Caki2 (cell line): Measurements from ENCODE around the gene HOXC11. TPM values are rescaled to one million over a fixed set of nuclear protein-coding genes. Genes with fewer than 3 reads are reported as not detected.
A peak's percentile ranks its signal among the peaks of the same experiment; 100 is the strongest.

Experiments
- DNase-seq: peaks from one replicate; pipeline ENCODE4 v3.0.0-alpha.2; 2015; ENCODE audit warnings: low read depth
- in situ Hi-C: cut with HindIII; loops from 2 replicates; pipeline ENCODE4 v1.10.0; 2016; ENCODE audit warnings: low sequenced_read_pairs, low pct_unique_long_range_greater_than_20kb, mixed read lengths
- total RNA-seq: library from RNA; depleted of rRNA; stranded (reverse); fragments of >200 nt; shearing (Covaris generic); gene quantifications from 2 replicates; pipeline ENCODE4 v1.2.3, GENCODE V29; 2014; ENCODE audit warnings: low replicate concordance; rRNA removed

The HOXC11 gene
- total RNA-seq: not detected in 2 replicates

DNA sequence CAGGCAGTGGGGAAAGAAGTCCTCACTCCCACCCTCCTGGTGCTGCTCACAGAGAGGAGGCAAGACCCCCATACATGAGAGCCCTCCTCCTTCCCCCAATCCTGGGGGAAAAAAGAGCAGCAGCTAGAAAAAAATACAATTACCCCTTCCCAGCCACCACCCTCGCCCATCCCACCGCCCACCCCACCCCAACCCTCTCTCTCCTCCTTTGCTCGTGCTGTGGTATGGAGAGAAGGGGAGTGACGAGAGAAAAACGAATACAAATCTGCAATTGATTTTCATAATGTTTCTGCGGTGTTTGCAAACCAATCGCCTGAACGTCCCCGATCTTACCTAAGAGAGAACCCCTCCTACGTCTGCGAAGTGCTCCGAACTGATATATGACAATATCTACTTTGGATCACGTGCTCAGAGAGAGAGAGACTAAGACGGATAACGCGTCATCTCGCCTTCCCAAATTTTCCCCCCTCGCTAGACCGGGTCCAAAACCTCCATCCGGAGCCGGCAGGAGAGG lies at the start of gene HOXC11:
HOXC11 (plus strand) TSS at position 405 of the 514 bp plus-strand sequence. CDS start 116 bp downstream, outside the sequence.
- in situ Hi-C loops: no loop called here
- no peak for DNase-seq

DNA sequence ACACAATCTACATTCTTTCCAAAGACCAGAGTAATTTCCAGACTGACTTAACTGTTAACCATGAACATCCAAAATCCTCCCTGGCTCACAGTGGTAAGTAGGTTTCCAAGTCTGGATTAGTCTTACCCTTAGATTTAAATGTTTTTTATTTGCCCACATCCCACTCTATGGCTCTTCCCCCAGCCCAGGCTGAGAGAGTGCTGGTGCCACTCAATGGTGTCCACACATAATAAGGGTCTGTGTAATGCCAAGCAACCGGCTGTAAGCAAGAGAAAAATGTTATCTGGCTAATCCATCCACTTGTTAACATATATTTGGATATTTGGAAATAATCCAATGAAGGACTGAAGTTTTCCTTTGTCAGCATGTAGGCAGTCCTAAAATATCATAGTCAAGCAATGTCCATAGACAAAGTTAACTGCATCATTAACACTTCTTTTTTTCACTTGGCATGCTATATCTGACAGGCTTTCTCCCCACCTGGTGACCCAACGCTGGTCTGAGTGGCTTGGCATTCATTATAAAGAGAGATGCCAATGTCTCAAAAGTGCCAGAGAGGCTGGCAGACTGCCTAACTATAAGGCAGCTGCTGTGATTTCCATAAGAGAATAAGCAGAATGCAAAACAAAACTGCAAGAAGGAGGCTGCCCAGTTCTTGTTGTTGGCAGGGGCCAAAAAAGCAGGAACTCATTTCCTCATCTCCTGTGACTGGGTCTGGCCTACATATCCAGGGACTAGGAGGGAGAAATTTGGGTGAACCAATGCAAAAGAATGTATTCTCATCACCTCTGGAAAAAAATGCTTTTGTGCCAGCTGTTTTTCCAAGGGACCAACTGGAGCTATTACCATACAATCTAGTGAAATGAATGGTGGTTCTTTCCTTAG lies 48.2 kb upstream of the HOXC11 start:
- DNase-seq: no peak
- in situ Hi-C loops: no loop called here

GRCh38 chr12:53927220-53928029 lies 45.5 kb upstream of the HOXC11 start:
- in situ Hi-C loops: no loop called here
- no peak for DNase-seq

DNA sequence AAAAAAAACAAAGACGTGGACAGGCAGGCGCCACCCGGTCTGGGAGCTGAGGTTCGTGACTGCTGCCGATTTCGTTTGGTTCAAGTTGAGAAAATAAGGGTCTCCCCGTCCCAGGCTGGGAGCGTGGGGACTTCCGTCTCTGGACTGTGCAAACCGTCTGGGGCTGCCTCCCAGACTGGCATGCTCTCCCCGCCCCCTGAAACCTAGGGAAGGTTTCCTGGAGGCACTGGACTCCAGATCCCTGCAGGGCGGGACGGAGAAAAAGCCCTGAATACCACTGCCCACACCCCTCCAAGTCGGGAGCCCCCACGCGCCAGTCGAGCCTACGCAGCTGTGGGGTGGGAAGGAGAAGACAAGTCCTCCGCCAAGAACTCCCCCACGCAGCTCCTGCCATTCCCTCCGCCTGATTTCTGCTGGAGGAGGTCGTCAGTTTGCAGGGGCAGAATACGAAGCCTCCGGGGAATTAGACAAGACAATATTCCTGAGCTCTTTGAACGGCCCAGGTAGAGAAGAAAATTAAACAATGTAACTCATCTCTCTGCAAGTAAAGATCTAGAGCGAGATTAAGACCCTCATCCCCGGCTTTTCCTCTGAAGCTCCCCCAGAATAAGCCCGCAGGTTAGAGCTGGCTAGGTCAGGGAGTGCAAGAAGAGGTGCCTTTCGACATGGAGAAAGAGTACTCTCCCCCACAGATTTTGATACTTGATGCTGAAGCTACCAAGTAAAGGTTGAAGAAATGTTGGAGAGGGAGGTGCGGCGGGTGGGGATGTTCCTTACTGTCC lies 44.7 kb upstream of the HOXC11 start:
- DNase-seq: no peak
- in situ Hi-C loops: no loop called here

DNA sequence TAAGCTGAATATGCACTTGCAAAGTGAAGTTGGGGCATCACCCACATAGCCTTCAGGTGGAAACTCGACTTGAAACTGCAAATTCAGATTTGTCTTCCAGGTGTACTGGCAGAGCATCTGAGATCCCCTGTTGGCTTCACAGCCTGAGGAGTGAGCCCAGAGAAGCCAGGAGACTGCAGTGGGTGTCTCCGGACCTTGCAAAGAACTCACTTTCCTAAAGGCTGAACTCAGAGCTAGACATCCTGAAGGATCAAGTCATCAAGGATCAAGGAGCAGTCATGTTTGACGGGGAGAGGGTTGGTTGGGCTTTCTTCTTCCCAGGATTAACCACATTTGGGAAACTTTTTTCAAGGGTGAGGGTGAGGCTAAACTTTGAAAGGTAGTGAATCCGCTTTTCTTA lies 43.4 kb upstream of the HOXC11 start:
- in situ Hi-C loops: no loop called here
- DNase-seq: no peak

DNA sequence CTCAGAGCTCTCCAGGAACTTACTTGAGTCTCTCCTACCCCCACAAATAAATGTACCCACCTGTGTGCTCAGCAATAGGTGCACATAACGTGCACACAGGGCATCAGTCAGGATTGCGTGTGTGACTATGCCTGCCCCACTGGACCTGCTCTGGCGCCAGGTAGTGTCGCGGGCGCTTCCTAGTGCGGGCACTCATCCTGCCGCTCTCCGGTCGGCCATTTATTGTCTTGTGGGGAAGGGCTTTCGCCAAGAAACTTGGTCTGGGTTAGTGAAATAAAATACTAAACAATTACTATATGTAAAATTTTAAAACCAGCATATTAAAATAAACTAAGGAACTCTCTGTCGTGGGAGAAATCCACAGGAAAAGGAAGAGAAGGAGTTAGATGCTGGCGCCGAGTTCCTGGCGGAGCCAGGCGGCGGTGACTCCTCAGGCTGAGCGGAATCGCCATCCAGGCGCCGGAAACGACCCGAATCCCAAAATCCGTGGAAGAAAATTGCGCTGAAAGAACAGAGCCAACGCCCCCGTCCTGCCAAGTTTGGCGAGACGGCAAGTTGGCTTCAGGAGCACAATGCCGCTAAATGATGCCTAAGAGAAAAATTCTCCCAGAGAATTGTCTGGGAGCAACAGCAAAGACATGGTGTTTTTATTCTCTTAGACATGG lies 42.2 kb upstream of the HOXC11 start:
- DNase-seq: no peak
- in situ Hi-C loops: no loop called here

GRCh38 chr12:53931844-53932581 lies 40.9 kb upstream of the HOXC11 start:
- DNase-seq: no peak
- in situ Hi-C loops: no loop called here

DNA sequence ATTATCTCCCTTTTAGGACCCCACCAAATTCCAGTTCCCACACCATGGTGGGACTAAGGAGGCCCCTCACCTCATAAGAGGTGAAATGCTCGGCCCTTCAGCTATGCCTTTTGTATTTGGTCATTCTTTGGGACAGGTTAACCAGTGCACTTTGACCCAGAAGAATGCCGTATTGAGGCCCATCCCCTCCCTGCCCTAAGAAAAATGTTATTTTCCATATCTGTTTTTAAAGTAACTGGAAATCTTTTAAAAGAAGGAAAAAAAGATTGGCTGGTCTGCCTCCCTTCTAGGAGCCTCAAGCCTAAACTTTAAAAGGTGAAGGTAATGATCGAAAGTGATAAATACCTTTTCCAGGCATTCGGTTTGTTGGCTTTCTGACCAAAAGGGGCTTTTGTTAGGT lies 40.0 kb upstream of the HOXC11 start:
- DNase-seq: no peak
- in situ Hi-C loops: no loop called here

DNA sequence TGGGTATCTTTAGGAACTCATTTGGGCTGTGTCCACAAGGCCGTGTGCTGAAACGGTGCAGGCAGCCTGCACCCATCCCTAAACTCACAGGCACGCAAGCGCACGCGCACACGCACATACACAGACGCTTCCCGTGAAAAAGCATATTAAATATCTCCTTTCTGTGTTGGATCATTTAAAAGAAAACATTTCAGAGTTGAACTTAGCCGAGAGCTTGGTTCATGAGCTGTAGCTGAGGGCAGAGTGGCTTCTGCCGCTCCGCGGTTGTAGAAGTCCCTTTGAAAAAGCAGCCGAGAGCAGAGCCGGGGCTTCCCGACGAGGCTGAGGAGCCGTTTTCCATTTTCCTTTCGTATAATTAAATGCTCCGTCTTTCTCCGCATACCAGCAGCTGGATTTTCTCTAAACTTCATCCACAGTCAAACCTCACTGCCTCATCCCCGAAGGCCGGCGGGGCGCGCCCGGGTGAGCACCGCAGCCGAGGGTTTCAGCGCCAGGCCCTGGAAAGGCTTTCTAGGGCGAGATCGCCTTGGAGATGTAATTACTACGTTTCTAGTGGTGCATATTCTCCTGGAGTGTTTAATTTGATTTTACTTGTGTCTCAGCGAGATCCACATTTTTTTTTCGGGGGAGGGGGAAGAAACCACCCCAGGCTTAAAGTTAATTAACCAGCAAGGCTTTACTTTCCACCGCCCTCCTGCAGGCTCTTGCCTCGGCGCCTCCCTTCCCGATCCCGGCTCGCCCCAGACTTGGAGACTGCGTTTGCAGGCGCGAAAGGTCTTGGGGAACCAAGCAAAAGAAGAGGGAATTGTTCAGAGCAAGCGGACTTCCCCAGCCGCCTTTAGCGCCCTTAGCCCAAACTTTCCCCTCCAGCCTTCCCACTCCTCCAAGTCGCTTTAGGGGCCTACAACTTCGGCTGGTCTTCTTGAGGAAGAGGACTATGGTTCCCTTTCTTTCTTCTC lies 37.3 kb upstream of the HOXC11 start:
- in situ Hi-C loops: no loop called here
- no peak for DNase-seq

GRCh38 chr12:53937099-53937498 lies 35.8 kb upstream of the HOXC11 start:
- no peak for DNase-seq
- in situ Hi-C loops: no loop called here

GRCh38 chr12:53937596-53938325 lies 35.2 kb upstream of the HOXC11 start:
- no peak for DNase-seq
- in situ Hi-C loops: no loop called here

DNA sequence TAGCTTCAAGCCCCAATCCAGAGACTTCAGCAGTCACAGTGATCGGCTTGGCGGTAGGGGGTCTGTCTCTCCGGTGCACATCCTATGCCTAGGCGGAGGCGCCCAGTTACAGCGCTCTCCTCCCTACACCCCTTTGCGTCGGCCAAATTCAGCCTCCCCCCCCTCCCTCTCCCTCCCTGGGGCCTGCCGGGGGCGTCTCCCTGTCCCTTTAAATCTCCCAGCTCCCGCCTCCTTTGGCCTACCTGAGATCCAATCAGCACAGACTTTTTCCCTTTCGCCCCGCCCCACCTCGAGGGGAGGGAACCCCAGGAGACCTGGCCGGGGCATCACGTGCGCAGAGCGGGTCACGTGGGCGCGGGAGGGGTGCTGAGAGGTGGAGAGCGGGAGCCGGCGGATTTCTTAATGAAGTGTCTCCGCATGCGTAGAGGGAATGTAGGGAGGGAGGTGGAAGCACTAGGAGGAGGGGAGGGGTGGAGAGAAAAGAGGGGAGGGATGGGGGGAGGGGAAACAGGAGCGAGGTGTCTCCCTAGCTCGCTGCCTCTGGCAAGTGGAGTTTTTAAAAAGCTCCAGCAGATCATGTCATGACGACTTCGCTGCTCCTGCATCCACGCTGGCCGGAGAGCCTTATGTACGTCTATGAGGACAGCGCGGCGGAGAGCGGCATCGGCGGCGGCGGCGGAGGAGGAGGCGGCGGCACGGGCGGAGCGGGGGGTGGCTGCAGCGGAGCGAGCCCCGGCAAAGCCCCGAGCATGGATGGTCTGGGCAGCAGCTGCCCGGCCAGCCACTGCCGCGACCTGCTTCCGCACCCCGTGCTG lies 34.4 kb upstream of the HOXC11 start, which contains the start of gene HOXC13:
HOXC13 (plus strand) TSS at position 506 of the 815 bp plus-strand sequence; CDS start at position 582, 76 bp downstream.
- in situ Hi-C loops: no loop called here
- peak; percentile 100 for DNase-seq

GRCh38 chr12:53939141-53940108 lies 33.5 kb upstream of the HOXC11 start:
- in situ Hi-C loops: no loop called here
- no peak for DNase-seq
